GM12878 (cell line): ENCODE results near the gene CFAP126. TPM values are rescaled to one million over a fixed set of nuclear protein-coding genes. Genes with fewer than 3 reads are reported as not detected.

Source experiments
- ATAC-seq: fragments of 200-7000 bp; cut with Tn5 transposase; 3 replicates; pipeline ENCODE4 v1.9.1; 2020; ENCODE audit warnings: mild to moderate bottlenecking, moderate library complexity
- BruUV-seq: library from RNA; stranded (reverse); fragments of 400-500 nt; replicated peaks from 2 replicates; lab custom pipeline; 2021; lab: Mats Ljungman, UMichigan
- CTCF ChIA-PET: fragments of 300-600 bp; sonication (Branson Sonifier 250); formaldehyde crosslinking; extraction: SDS; loops from one replicate; lab custom pipeline; 2021; ENCODE audit warnings: inconsistent platforms; lab: Yijun Ruan, JAX
- POLR2A ChIA-PET: fragments of 350-600 bp; formaldehyde crosslinking; extraction: SDS; loops from one replicate; lab custom pipeline; 2021; ENCODE audit warnings: inconsistent platforms; lab: Charles Lee
- RAD21 ChIA-PET: fragments of 300-600 bp; sonication (Branson Sonifier 250); formaldehyde crosslinking; loops from one replicate; lab custom pipeline; 2023; ENCODE audit warnings: antibody characterized with exemption; ENCODE audit not compliant: unreplicated experiment; lab: Charles Lee
- SMC1A ChIA-PET: fragments of 300-600 bp; sonication (Branson Sonifier 250); formaldehyde crosslinking; loops from one replicate; lab custom pipeline; 2023; ENCODE audit not compliant: unreplicated experiment, uncharacterized antibody; lab: Charles Lee
- DNase-seq: peaks from one replicate; pipeline ENCODE4 v3.0.0-alpha.2; 2011; ENCODE audit warnings: low read depth, low spot score
- FAIRE-seq: peaks from 3 replicates; lab custom pipeline; 2011; peaks lifted over from hg19 to GRCh38; lab: Jason Lieb, UNC
- H2AFZ ChIP-seq: 2 replicates; pipeline ENCODE4 v1.6.0; 2011; ENCODE audit warnings: low read depth, low read length, control low read depth; ENCODE audit not compliant: control insufficient read depth
- H3K27ac ChIP-seq: 2 replicates; pipeline ENCODE4 v1.5.1; 2011; ENCODE audit warnings: control low read depth; ENCODE audit not compliant: control insufficient read depth, insufficient read depth
- H3K27me3 ChIP-seq, 2 experiments: replicated peaks in 1 of 2; 2 replicates each; pipeline versions ENCODE4 v1.6.0 to v1.6.1; 2011; ENCODE audit warnings: low read length in 1 of 2; ENCODE audit not compliant: control insufficient read depth in 2 of 2, insufficient read depth in 2 of 2
- H3K36me3 ChIP-seq, 2 experiments: 2 replicates each; pipeline ENCODE4 v1.5.1; 2011; ENCODE audit warnings: low read length in 1 of 2; ENCODE audit not compliant: control insufficient read depth in 2 of 2, insufficient read depth in 2 of 2
- H3K4me1 ChIP-seq: 2 replicates; pipeline ENCODE4 v1.6.1; 2011; ENCODE audit warnings: mild to moderate bottlenecking, low read length, moderate library complexity, mixed read lengths; ENCODE audit not compliant: control insufficient read depth, insufficient read depth
- H3K4me2 ChIP-seq: 2 replicates; pipeline ENCODE4 v1.6.0; 2011; ENCODE audit warnings: control low read depth; ENCODE audit not compliant: control insufficient read depth, insufficient read depth
- H3K4me3 ChIP-seq: fragments of 200-600 bp; sonication (generic); 2 replicates; pipeline ENCODE4 v1.5.1; 2016
- H3K79me2 ChIP-seq: 2 replicates; pipeline ENCODE4 v1.6.0; 2011; ENCODE audit warnings: low read length; ENCODE audit not compliant: control insufficient read depth, insufficient read depth
- H3K9ac ChIP-seq: 2 replicates; pipeline ENCODE4 v1.8.0; 2011; ENCODE audit warnings: low read length, control low read depth, mixed read lengths; ENCODE audit not compliant: control insufficient read depth, insufficient read depth
- H3K9me3 ChIP-seq: replicated peaks from 3 replicates; pipeline ENCODE4 v1.5.1; 2011; ENCODE audit warnings: mild to moderate bottlenecking, low read length; ENCODE audit not compliant: control insufficient read depth, insufficient read depth
- H4K20me1 ChIP-seq: 2 replicates; pipeline ENCODE4 v1.6.0; 2011; ENCODE audit not compliant: control insufficient read depth, insufficient read depth
- CHD4 ChIP-seq: fragments of 200-600 bp; sonication (generic); IDR thresholded peaks from 2 replicates; pipeline ENCODE4 v1.6.1; 2016; ENCODE audit warnings: mild to moderate bottlenecking
- FOXM1 ChIP-seq: IDR thresholded peaks from 2 replicates; pipeline ENCODE4 v1.6.1; 2012; ENCODE audit warnings: low read depth, mild to moderate bottlenecking, inconsistent platforms, low read length, moderate library complexity
- GABPA ChIP-seq: IDR thresholded peaks from 2 replicates; pipeline ENCODE4 v1.6.1; 2014; ENCODE audit warnings: antibody characterized with exemption, low read depth, mild to moderate bottlenecking, inconsistent platforms
- HDAC2 ChIP-seq: fragments of 200-600 bp; sonication (generic); IDR thresholded peaks from 2 replicates; pipeline ENCODE4 v1.6.1; 2017
- SUPT20H ChIP-seq: IDR thresholded peaks from 2 replicates; pipeline ENCODE4 v1.6.1; 2011; ENCODE audit warnings: low read depth, mild to moderate bottlenecking, low read length, moderate library complexity, borderline replicate concordance; ENCODE audit not compliant: control insufficient read depth
- TBL1XR1 ChIP-seq: IDR thresholded peaks from 2 replicates; pipeline ENCODE4 v1.6.1; 2012; ENCODE audit warnings: low read depth, low read length, improper control_type of control experiment
- YY1 ChIP-seq: IDR thresholded peaks from 2 replicates; pipeline ENCODE4 v1.6.1; 2011; ENCODE audit warnings: low read depth, mild to moderate bottlenecking, low read length
- WGBS: methylation state at CpG from one replicate; pipeline ENCODE4 v1.1.6; 2016; ENCODE audit warnings: low lambda C conversion rate; ENCODE audit not compliant: insufficient replicate concordance, insufficient coverage; ENCODE audit errors: missing lambda C conversion rate; 5-methylcytosine and 5-hydroxymethylcytosine counted together
- in situ Hi-C: fragments of 300-500 bp; cut with MboI; formaldehyde crosslinking; loops from 9 replicates; pipeline ENCODE4 v1.14.3; 2018; ENCODE audit warnings: mixed read lengths
- intact Hi-C: fragments of 100-400 bp; cut with micrococcal nuclease; formaldehyde crosslinking; loops from one replicate; pipeline ENCODE4 v1.14.2; 2022; ENCODE audit not compliant: unreplicated experiment
- polyA plus RNA-seq, 11 experiments: library from polyadenylated mRNA; depleted of rRNA in 4 of 11; unstranded in 6 of 11; stranded (reverse) in 5 of 11; fragments of >200 nt; fragmentation: Nextera tagmentation in 4 of 11; fragmentation: Illumina TruSeq in 1 of 11; extraction: Ambion mirVana in 4 of 11; extraction: Trizol in 1 of 11; gene quantifications; 1 replicate in 1 of 11; 2 replicates in 10 of 11; pipeline versions ENCODE4 v1.2.1 to v1.2.3, GENCODE V29; 2011 to 2016; ENCODE audit warnings: inconsistent platforms in 2 of 11, missing spikeins in 2 of 11, low read depth in 1 of 11
- total RNA-seq, 4 experiments: library from RNA; depleted of rRNA in 3 of 4; stranded (reverse); fragments of >200 nt in 3 of 4; fragmentation: Illumina TruSeq in 1 of 4; extraction: Trizol in 1 of 4; gene quantifications; 2 replicates each; pipeline versions ENCODE4 v1.2.1 to v1.2.3, GENCODE V29; 2013 to 2021
- TF ChIP-seq, protein P1 (sequence below): IDR thresholded peaks from 2 replicates; pipeline ENCODE4 v1.6.1; 2011; ENCODE audit warnings: mild to moderate bottlenecking, low read depth, low read length, moderate library complexity; ENCODE audit not compliant: insufficient replicate concordance

The CFAP126 gene
- total and polyA plus RNA-seq, 10 of the 15 experiments (the other 5 are each of a cell fraction or from before 2014, with no cell fraction given), result not detected

- Histone ChIP-seq H3K4me1 (no peaks in the 10 kb centered on the region), H3K27ac (no peak overlapping the region), H3K79me2 (no peaks in the 10 kb centered on the region), H3K9me3 (no peaks in the 10 kb centered on the region)
- FAIRE-seq, result no peak
- DNase-seq, result no peak
- POLR2A ChIA-PET, result interaction anchor here (0.8 kb wide), 1 partner anchor 13 kb away, joined by 3 read pairs; no protein-coding TSS in a partner anchor
- ATAC-seq, result no peak
- TF ChIP-seq CHD4 (no peak), HDAC2 (no peak), YY1 (no peak), SUPT20H (no peak), FOXM1 (no peak), GABPA (no peak), TBL1XR1 (no peak)
- TF ChIP-seq, protein P1, sequence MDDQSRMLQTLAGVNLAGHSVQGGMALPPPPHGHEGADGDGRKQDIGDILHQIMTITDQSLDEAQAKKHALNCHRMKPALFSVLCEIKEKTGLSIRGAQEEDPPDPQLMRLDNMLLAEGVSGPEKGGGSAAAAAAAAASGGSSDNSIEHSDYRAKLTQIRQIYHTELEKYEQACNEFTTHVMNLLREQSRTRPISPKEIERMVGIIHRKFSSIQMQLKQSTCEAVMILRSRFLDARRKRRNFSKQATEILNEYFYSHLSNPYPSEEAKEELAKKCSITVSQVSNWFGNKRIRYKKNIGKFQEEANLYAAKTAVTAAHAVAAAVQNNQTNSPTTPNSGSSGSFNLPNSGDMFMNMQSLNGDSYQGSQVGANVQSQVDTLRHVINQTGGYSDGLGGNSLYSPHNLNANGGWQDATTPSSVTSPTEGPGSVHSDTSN, result no peak
- TF ChIP-seq, all 136 proteins: peak for 0
- Histone ChIP-seq H3K36me3 (no peaks in the 10 kb centered on the region), H3K9ac (no peak overlapping the region), H4K20me1 (no peaks in the 10 kb centered on the region), H3K4me3 (no peak overlapping the region), H3K4me2 (no peak overlapping the region), H2AFZ (no peak overlapping the region), H3K27me3 (no peaks in the 10 kb centered on the region)
- BruUV-seq, result no TSS peak
- ChIA-PET RAD21 (no interaction called here), SMC1A (interaction anchor here (0.8 kb wide), 1 partner anchor 24 kb away, joined by 3 read pairs; no protein-coding TSS in a partner anchor), CTCF (interaction anchor here (0.9 kb wide), 1 partner anchor 22 kb away, joined by 3 read pairs; no protein-coding TSS in a partner anchor)
- 73% methylated on average over 11 of the region's 11 CpGs for WGBS
- intact Hi-C loops, result no loop called here
- in situ Hi-C loops, result no loop called here
Observed at GRCh38 chr1:161404051-161404597, 36.4 kb upstream of the CFAP126 start.
